ENCODE measurements around the gene MYB. TPM values are rescaled to one million over a fixed set of nuclear protein-coding genes. Genes with fewer than 3 reads are reported as not detected.
"Not testable (repeated sequence)": the region's sequence is repeated elsewhere in the genome, so short reads cannot be mapped to it uniquely, and the experiment has no call there.

MYB gene
- total RNA-seq, 1 experiment from 2014 or later, result not detected

- no peak for DNase-seq (ENCODE audit: low spot score)
- in situ Hi-C loops (cut with HindIII; ENCODE audit: low sequenced_read_pairs), result no loop called here
Observed at GRCh38 chr6:135233686-135234491, 52.8 kb downstream of the MYB start.

GRCh38 chr6:135234492-135234780, 53.3 kb downstream of the MYB start:
- in situ Hi-C loops (cut with HindIII; ENCODE audit: low sequenced_read_pairs), result no loop called here
- no peak for DNase-seq (ENCODE audit: low spot score)

DNA sequence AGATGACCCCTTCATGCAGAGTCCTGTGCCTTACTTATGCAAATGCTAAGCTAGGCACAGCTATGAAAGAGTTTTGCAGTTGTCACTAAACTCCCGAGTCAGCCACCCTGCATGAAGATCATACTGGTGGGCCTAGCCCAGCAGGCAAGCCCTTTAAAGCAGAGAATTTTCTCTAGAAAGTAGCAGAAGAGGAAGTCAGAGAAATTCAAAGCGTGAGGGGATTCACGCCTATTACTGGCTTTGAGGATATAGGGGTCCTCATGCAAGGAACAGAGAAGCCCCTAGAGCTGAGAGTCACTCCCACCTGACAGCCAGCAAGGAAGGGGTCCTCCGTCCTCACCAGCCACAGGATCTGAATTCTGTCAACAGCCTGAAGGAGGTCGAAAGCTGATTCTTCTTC, 54.6 kb downstream of the MYB start:
- DNase-seq (ENCODE audit: low spot score), result no peak
- in situ Hi-C loops (cut with HindIII; ENCODE audit: low sequenced_read_pairs), result no loop called here

- in situ Hi-C loops (cut with HindIII; ENCODE audit: low sequenced_read_pairs), result no loop called here
- no peak for DNase-seq (ENCODE audit: low spot score)
Observed at GRCh38 chr6:135236319-135236718, 55.2 kb downstream of the MYB start.

- DNase-seq (ENCODE audit: low spot score), result no peak
- in situ Hi-C loops (cut with HindIII; ENCODE audit: low sequenced_read_pairs), result no loop called here
Observed at GRCh38 chr6:135236732-135237131, 55.6 kb downstream of the MYB start.

GRCh38 chr6:135240711-135241110, 59.6 kb downstream of the MYB start:
- DNase-seq (ENCODE audit: low spot score), result no peak
- in situ Hi-C loops (cut with HindIII; ENCODE audit: low sequenced_read_pairs), result no loop called here

- in situ Hi-C loops (cut with HindIII; ENCODE audit: low sequenced_read_pairs), result no loop called here
- no peak for DNase-seq (ENCODE audit: low spot score)
Observed at GRCh38 chr6:135243871-135244796, 63.0 kb downstream of the MYB start.

DNA sequence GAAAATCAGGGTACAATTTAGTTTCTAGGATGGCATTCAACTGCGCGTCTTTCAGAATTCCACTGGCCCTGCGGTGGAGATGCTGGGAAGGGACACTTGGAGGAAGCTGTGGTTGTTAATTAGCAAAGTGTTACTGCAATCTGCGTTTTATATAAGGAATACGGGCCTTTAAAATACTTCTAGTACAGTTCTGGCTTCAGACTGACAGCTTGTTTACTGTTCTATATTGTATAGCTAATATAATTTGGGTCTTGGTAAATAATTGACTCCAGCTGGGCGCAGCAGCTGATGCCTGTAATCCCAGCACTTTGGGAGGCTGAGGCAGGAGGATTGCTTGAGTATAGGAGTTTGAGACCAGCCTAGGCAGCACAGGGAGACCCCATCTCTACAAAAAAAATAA, 63.7 kb downstream of the MYB start:
- in situ Hi-C loops (cut with HindIII; ENCODE audit: low sequenced_read_pairs), result no loop called here
- no peak for DNase-seq (ENCODE audit: low spot score)

GRCh38 chr6:135246412-135247012, 65.4 kb downstream of the MYB start:
- DNase-seq (ENCODE audit: low spot score); in situ Hi-C loops (cut with HindIII; ENCODE audit: low sequenced_read_pairs): not testable (repeated sequence)

GRCh38 chr6:135250234-135250633, 69.1 kb downstream of the MYB start:
- DNase-seq (ENCODE audit: low spot score), result no peak
- in situ Hi-C loops (cut with HindIII; ENCODE audit: low sequenced_read_pairs), result no loop called here

DNA sequence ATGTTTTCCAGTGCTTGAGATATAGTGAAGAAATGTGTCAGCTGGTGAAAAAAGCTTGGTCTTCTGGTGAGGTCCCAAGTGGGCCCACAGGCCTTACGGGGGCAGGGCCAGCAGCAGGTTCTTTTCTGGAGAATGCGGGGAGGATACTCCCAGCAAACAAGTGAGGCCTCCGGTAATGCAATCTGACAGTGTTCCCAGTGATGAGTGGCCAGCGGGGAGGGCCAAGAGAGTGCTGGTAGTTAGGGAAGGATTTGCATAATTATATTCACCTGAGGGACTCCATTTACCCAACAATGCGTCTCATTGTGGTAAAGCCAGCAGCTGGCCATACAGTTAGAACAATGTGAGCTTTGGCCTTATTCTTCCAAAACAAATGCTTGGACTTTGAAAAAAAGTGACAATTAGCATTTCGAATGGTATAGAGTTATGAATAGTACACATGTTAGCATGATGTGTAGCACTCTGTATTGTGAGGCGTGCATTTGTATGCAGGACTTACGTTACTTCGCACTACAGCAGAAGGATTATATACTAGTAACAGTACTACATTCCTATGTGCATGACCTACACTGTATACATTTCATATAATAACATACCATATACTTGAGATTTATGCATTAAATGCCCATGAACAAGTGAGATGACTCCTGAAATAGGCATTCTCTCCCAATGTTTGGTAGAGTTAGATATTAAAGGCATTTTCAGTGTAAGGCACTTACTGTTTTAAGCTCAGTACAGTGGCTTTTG, 69.8 kb downstream of the MYB start:
- in situ Hi-C loops (cut with HindIII; ENCODE audit: low sequenced_read_pairs), result no loop called here
- no peak for DNase-seq (ENCODE audit: low spot score)

DNA sequence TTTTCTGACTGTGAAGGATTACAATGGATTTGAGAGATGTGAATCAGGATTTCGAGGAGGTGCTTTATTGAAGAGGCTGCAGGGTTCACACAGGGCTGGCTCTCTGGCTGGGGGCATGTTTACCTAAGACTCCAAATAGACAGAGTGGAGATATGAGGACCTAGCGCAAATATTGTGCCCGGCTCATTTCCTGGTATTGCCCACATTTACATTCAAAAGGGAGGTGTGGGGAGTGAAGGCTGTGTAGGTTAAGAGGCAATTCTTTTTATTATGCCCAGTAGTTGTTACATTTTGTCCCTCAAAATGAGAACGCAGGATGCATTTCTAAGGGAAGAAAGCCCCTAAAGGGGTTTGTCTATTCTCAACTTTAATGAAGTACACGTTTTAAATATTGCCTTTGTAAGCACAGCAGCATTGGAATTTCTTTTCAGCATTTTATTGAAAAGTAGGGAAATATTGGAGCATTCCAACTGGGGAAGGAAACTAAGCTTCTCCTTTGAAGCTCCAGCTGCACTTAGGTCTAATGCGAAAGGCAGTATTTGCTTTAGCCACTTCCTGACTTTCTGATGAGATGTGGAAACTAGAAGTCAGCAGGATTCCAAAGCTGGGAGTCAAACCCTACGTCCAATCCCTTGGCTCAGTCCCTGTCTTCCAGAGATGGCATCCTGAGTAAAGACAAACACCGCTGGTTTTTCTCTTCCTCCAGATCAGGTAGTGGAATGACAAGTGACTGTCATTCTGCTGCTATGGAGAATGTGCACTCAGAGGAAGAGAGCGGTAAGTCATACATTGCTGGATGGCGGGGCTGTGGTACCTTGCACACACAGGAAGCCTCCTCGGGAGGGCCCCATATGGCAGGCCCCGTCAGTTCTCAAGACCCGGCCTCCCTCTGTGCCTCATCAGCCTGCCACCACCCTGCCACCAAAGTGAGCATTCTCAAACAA, 70.7 kb downstream of the MYB start:
- DNase-seq (ENCODE audit: low spot score), result no peak
- in situ Hi-C loops (cut with HindIII; ENCODE audit: low sequenced_read_pairs), result no loop called here

DNA sequence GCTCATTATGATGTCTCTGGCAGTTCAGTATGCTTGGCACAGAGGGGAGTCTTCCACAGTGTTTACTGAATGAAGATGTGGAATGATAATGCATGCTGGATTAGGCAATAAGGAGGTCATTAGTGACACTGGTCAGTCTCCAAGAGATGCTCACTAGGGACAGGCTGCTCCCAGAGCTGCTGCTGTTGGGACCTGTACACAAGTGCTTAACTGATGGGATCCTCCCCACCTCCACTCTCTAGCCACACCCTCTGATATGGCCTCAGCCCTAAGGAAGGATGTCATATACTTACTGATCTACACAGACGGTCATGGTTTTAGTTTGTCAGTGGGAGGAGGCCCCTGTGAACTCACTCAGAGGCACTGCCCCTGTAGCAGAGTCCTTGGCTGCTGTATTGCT, 73.4 kb downstream of the MYB start:
- in situ Hi-C loops (cut with HindIII; ENCODE audit: low sequenced_read_pairs), result no loop called here
- DNase-seq (ENCODE audit: low spot score), result no peak

- DNase-seq (ENCODE audit: low spot score), result no peak
- in situ Hi-C loops (cut with HindIII; ENCODE audit: low sequenced_read_pairs), result no loop called here
Observed at GRCh38 chr6:135256866-135257265, 75.8 kb downstream of the MYB start.

- DNase-seq (ENCODE audit: low spot score), result no peak
- in situ Hi-C loops (cut with HindIII; ENCODE audit: low sequenced_read_pairs), result no loop called here
Observed at GRCh38 chr6:135257631-135258405, 76.7 kb downstream of the MYB start.

GRCh38 chr6:135258970-135259369, 77.9 kb downstream of the MYB start:
- DNase-seq (ENCODE audit: low spot score), result no peak
- in situ Hi-C loops (cut with HindIII; ENCODE audit: low sequenced_read_pairs), result no loop called here

DNA sequence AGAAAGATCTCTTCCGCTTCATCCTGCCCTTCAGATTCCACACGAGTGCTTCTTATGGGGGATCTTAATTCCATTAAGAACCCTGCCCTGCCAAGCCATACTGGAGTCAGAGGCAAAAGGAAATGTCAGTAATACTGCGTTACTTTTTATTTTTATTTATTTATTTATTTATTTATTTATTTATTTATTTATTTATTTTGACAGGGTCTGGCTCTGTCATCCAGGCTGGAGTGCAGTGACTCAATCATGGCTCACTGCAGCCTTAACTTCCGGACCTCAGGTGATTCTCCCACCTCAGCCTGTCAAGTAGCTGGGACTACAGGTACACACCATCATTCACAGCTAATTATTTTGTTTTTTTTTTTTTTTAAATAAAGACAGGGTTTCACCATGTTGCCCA, 79.5 kb downstream of the MYB start:
- in situ Hi-C loops (cut with HindIII; ENCODE audit: low sequenced_read_pairs), result no loop called here
- no peak for DNase-seq (ENCODE audit: low spot score)

All from G401 (cell line).